Measurements from ENCODE around the gene CD2AP.
"Not testable (repeated sequence)": the region's sequence is repeated elsewhere in the genome, so short reads cannot be mapped to it uniquely, and the experiment has no call there.

The CD2AP gene

DNA sequence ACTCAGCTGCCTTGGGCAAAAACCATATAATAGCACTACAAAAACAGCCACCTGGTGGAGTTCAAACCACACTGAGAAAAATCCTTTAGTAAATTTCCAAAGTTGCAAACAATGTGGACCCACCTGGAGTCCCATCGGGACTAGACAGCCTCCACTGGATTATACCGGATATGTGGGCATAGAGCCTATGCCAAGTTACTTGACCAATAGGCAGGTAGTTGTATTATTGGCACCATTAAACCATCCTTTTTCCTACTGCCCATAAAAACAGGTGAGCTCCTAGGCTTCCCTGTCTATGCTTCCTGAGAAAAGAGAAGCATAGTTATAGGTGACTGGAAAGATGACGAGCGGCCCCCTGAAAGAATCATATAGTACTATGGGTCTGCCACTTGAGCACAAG is 169.1 kb downstream of the CD2AP start:
- H3K27ac Mint-ChIP-seq, result no peak overlapping the region
- no peaks in the 10 kb centered on the region for H3K27me3 Mint-ChIP-seq (ENCODE audit: low read depth, poor library complexity)
- no peaks in the 10 kb centered on the region for H3K36me3 Mint-ChIP-seq (ENCODE audit: low read depth)
- H3K4me1 Mint-ChIP-seq, result no peaks in the 10 kb centered on the region
- peaks cover 8% of the 10 kb centered on the region for H3K9me3 Mint-ChIP-seq
- no peak overlapping the region for H3K4me3 Mint-ChIP-seq
- TF ChIP-seq, protein P1, sequence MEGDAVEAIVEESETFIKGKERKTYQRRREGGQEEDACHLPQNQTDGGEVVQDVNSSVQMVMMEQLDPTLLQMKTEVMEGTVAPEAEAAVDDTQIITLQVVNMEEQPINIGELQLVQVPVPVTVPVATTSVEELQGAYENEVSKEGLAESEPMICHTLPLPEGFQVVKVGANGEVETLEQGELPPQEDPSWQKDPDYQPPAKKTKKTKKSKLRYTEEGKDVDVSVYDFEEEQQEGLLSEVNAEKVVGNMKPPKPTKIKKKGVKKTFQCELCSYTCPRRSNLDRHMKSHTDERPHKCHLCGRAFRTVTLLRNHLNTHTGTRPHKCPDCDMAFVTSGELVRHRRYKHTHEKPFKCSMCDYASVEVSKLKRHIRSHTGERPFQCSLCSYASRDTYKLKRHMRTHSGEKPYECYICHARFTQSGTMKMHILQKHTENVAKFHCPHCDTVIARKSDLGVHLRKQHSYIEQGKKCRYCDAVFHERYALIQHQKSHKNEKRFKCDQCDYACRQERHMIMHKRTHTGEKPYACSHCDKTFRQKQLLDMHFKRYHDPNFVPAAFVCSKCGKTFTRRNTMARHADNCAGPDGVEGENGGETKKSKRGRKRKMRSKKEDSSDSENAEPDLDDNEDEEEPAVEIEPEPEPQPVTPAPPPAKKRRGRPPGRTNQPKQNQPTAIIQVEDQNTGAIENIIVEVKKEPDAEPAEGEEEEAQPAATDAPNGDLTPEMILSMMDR (IDR thresholded peaks at IDR 0.05), result no peak
- DNase-seq, result no peak

DNA sequence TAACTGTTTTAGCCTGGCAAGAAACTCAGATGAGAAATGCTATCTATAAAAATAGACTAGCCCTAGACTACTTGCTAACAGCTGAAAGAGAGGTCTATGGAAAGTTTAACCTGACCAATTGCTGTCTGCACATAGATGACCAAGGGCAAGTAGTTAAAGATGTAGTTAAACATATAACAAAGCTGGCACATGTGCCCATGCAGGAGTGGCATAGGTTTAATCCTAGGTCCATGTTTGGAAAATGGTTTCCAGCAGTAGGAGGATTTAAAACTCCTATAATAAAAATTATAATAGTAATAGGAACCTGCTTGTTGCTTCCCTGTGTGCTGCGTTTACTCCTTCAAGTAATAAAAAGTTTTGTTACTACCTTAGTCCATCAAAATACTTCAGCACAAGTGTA is 169.6 kb downstream of the CD2AP start:
- Mint-ChIP-seq H3K4me3 (no peak overlapping the region), H3K9me3 (peaks cover 3% of the 10 kb centered on the region), H3K27me3 (ENCODE audit: low read depth, poor library complexity) (no peaks in the 10 kb centered on the region), H3K27ac (no peak overlapping the region), H3K36me3 (ENCODE audit: low read depth) (no peaks in the 10 kb centered on the region), H3K4me1 (no peaks in the 10 kb centered on the region)
- TF ChIP-seq, protein P1 (IDR thresholded peaks at IDR 0.05), result no peak
- DNase-seq, result no peak

DNA sequence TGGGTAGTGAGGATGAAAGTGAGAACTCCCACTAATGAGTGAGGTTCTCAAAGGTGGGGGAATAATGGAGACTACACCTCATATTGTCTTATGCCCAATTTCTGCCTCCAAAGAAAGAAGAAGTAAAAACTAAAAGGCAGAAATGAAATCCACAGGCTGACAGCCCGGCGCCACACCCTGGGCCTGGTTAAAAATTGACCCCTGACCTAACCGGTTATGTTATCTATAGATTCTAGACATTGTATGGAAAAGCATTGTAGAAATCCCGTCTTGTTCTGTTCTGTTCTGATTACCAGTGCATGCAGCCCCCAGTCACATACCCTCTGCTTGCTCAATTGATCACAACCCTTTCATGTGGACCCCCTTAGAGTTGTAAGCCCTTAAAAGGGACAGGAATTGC is 170.0 kb downstream of the CD2AP start:
- H3K4me3 Mint-ChIP-seq; H3K36me3 Mint-ChIP-seq (ENCODE audit: low read depth); H3K4me1 Mint-ChIP-seq; H3K27ac Mint-ChIP-seq; H3K27me3 Mint-ChIP-seq (ENCODE audit: low read depth, poor library complexity); DNase-seq; H3K9me3 Mint-ChIP-seq: not testable (repeated sequence)

- Mint-ChIP-seq H3K27ac (no peak overlapping the region), H3K4me1 (no peaks in the 10 kb centered on the region), H3K4me3 (no peak overlapping the region), H3K9me3 (no peaks in the 10 kb centered on the region), H3K27me3 (ENCODE audit: low read depth, poor library complexity) (no peaks in the 10 kb centered on the region), H3K36me3 (ENCODE audit: low read depth) (no peaks in the 10 kb centered on the region)
- TF ChIP-seq, protein P1 (IDR thresholded peaks at IDR 0.05), result no peak
- DNase-seq, result no peak
Observed at GRCh38 chr6:47648031-47648430, 170.4 kb downstream of the CD2AP start.

DNA sequence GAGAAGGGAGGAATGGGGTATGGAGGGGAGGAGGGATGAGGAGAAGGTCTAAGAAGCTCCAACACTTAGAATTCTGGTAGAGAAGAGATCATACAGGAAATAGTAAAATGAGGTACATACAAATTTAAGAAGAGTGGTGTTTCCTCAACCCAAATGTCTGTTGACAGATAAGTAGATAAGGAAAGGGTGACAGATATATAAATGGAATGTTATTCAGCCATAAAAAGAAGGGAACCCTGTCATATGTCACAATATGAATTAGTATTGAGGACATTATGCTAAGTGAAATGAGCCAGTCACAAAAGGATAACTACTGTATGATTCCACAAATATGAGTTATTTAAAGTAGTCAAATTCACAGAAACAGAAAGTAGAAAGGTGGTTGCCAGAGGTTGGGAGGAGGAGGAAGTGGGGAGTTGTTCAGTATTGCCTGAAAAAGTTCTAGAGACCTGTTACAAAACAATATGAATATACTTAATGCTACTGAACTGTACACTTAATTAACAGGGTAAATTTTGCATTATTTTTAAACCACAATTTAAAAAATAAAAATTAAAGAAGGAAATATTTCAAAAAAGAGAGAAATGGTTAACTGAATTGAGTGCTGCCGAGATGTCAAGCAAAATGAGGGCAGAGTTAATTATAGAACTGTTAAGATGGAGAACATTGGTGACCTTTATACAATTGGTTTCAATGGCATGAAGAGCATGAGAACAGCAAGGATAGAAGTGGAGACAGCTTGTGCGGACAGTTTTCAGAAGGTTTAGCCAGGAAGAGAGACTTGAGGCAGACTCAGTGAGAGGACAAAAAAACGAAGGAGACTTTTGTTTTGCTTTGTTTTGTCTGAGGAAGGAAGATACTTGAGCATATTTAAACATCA is 173.2 kb downstream of the CD2AP start:
- TF ChIP-seq, protein P1 (IDR thresholded peaks at IDR 0.05), result no peak
- no peak for DNase-seq
- H3K9me3 Mint-ChIP-seq, result no peaks in the 10 kb centered on the region
- H3K36me3 Mint-ChIP-seq (ENCODE audit: low read depth), result no peaks in the 10 kb centered on the region
- no peaks in the 10 kb centered on the region for H3K4me1 Mint-ChIP-seq
- no peak overlapping the region for H3K4me3 Mint-ChIP-seq
- H3K27ac Mint-ChIP-seq, result no peak overlapping the region
- no peaks in the 10 kb centered on the region for H3K27me3 Mint-ChIP-seq (ENCODE audit: low read depth, poor library complexity)

DNA sequence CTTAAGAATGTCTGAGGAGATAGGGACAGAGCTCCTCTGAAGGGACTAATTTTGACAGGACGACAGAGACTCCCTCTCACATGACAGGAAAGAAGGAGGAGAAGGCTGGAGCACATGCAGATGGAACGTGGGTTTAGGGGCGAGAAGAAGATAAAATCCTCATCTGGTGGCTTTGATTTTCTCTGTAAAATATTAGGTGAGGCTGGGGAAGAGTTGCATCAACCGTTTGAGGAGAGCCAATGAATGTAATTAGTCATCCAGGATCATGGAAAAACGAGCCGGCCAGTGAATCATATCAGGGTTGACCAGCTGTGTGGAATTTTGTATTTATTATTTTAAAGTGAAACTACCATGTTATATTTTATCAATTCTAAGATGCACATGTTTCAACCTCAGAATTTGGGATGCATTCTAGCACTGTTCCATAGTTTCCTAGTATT is 173.9 kb downstream of the CD2AP start:
- TF ChIP-seq, protein P1 (IDR thresholded peaks at IDR 0.05), result no peak
- no peaks in the 10 kb centered on the region for H3K27me3 Mint-ChIP-seq (ENCODE audit: low read depth, poor library complexity)
- no peak overlapping the region for H3K27ac Mint-ChIP-seq
- no peaks in the 10 kb centered on the region for H3K9me3 Mint-ChIP-seq
- no peak overlapping the region for H3K4me3 Mint-ChIP-seq
- DNase-seq, result no peak
- peaks cover 4% of the 10 kb centered on the region for H3K4me1 Mint-ChIP-seq
- H3K36me3 Mint-ChIP-seq (ENCODE audit: low read depth), result no peaks in the 10 kb centered on the region
